Glomerular visceral epithelial cell (primary cell): ENCODE measurements around the gene RPUSD1.
"Not testable (repeated sequence)": the region's sequence is repeated elsewhere in the genome, so short reads cannot be mapped to it uniquely, and the experiment has no call there.

ENCODE experiments used
- DNase-seq: peaks from one replicate; pipeline ENCODE4 v3.0.0-alpha.2; 2016; ENCODE audit errors: extremely low spot score

The RPUSD1 gene

GRCh38 chr16:783404-784161 lies 4.6 kb downstream of the RPUSD1 start:
- no peak for DNase-seq

- DNase-seq, result no peak
These were observed 5.3 kb downstream of the RPUSD1 start for GRCh38 chr16:782766-783403.

- DNase-seq, result no peak
These were observed 5.9 kb downstream of the RPUSD1 start for GRCh38 chr16:782258-782657.

- no peak for DNase-seq
These were observed 6.7 kb downstream of the RPUSD1 start for GRCh38 chr16:781346-782010.

- no peak for DNase-seq
These were observed 7.9 kb downstream of the RPUSD1 start for GRCh38 chr16:780296-780695.

GRCh38 chr16:779561-779960 lies 8.6 kb downstream of the RPUSD1 start:
- no peak for DNase-seq

GRCh38 chr16:778909-779527 lies 9.2 kb downstream of the RPUSD1 start:
- no peak for DNase-seq

- no peak for DNase-seq
These were observed 9.7 kb downstream of the RPUSD1 start for GRCh38 chr16:778447-778846.

GRCh38 chr16:777826-778225 lies 10.4 kb downstream of the RPUSD1 start:
- DNase-seq, result peak; percentile 50

- DNase-seq, result no peak
These were observed 11.4 kb downstream of the RPUSD1 start for GRCh38 chr16:776824-777223.

GRCh38 chr16:776298-776697 lies 11.9 kb downstream of the RPUSD1 start:
- not testable (repeated sequence) for DNase-seq

GRCh38 chr16:775236-775796 lies 12.9 kb downstream of the RPUSD1 start:
- no peak for DNase-seq

- DNase-seq, result no peak
These were observed 13.8 kb downstream of the RPUSD1 start for GRCh38 chr16:774086-775001.

GRCh38 chr16:772959-773358 lies 15.2 kb downstream of the RPUSD1 start:
- no peak for DNase-seq

- DNase-seq, result no peak
These were observed 17.8 kb downstream of the RPUSD1 start for GRCh38 chr16:770411-770810.

- DNase-seq, result no peak
These were observed 18.2 kb downstream of the RPUSD1 start for GRCh38 chr16:769934-770333.

- no peak for DNase-seq
These were observed 18.9 kb downstream of the RPUSD1 start for GRCh38 chr16:769184-769784.

- no peak for DNase-seq
These were observed 19.8 kb downstream of the RPUSD1 start for GRCh38 chr16:768428-768827.

GRCh38 chr16:767743-768235 lies 20.4 kb downstream of the RPUSD1 start:
- no peak for DNase-seq

GRCh38 chr16:766820-767640 lies 21.2 kb downstream of the RPUSD1 start:
- DNase-seq, result no peak
